Transverse colon (tissue), 4 donors: Measurements from ENCODE around the gene SCRT2. TPM values are rescaled to one million over a fixed set of nuclear protein-coding genes. Genes with fewer than 3 reads are reported as not detected.

Experiments used
- DNase-seq: peaks from one replicate; pipeline ENCODE4 v3.0.0-alpha.2; 2019
- H3K27ac ChIP-seq, 4 donors: fragments of 200-600 bp; sonication (generic); 2 replicates each; pipeline ENCODE4 v1.5.1; 2016 to 2018; ENCODE audit warnings: inconsistent platforms in 4 of 4
- H3K27me3 ChIP-seq: fragments of 200-600 bp; sonication (generic); 2 replicates; pipeline ENCODE4 v1.5.1; 2017; ENCODE audit warnings: inconsistent platforms
- H3K36me3 ChIP-seq, 4 donors: fragments of 200-600 bp; sonication (generic); 2 replicates each; pipeline ENCODE4 v1.5.1; 2017 to 2019; ENCODE audit warnings: inconsistent platforms in 4 of 4
- H3K4me1 ChIP-seq, 4 donors: fragments of 200-600 bp; sonication (generic); 2 replicates each; pipeline ENCODE4 v1.5.1; 2017 to 2020; ENCODE audit warnings: inconsistent platforms in 4 of 4
- H3K4me3 ChIP-seq, 4 donors: fragments of 200-600 bp; sonication (generic); 1 replicate in 1 of 4; 2 replicates in 3 of 4; pipeline versions ENCODE4 v1.5.1 to v1.6.1; 2017 to 2019; ENCODE audit warnings: inconsistent platforms in 4 of 4
- H3K9me3 ChIP-seq, 2 donors: fragments of 200-600 bp; sonication (generic); 2 replicates each; pipeline ENCODE4 v1.5.1; 2017 to 2019; ENCODE audit warnings: inconsistent platforms in 2 of 2
- CTCF ChIP-seq, 5 experiments: fragments of 200-600 bp in 3 of 5; fragments of 450-650 bp in 2 of 5; sonication (generic) in 3 of 5; IDR thresholded peaks; 1 replicate in 2 of 5; 2 replicates in 3 of 5; pipeline ENCODE4 v1.5.1; 2016 to 2017; ENCODE audit warnings: antibody characterized with exemption in 5 of 5, inconsistent platforms in 3 of 5, mild to moderate bottlenecking in 2 of 5, moderate library complexity in 1 of 5
- EP300 ChIP-seq: sonication (generic); formaldehyde crosslinking; IDR thresholded peaks from one replicate; pipeline ENCODE4 v1.6.1; 2017; ENCODE audit warnings: antibody characterized with exemption, low read depth
- POLR2A ChIP-seq: fragments of 450-650 bp; IDR thresholded peaks from one replicate; pipeline ENCODE4 v1.6.1; 2016; ENCODE audit warnings: antibody characterized with exemption, mild to moderate bottlenecking, moderate library complexity
- POLR2AphosphoS5 ChIP-seq, 3 donors: sonication (generic); formaldehyde crosslinking; IDR thresholded peaks; one replicate each; pipeline ENCODE4 v1.6.1; 2016; ENCODE audit warnings: antibody characterized with exemption in 3 of 3
- WGBS, 2 donors: methylation state at CpG; one replicate each; pipeline ENCODE4 v1.1.5; 2018; ENCODE audit warnings: low coverage in 1 of 2; 5-methylcytosine and 5-hydroxymethylcytosine counted together
- in situ Hi-C, 4 donors: fragments of 200-750 bp; cut with MboI; loops; one replicate each; pipeline versions ENCODE4 v1.15.0 to v1.15.1; 2017; ENCODE audit warnings: low sequenced_read_pairs in 3 of 4, low pct_ligation_motif_present in 1 of 4, low pct_unique_long_range_greater_than_20kb in 1 of 4
- intact Hi-C: fragments of 100-400 bp; cut with DNase I; formaldehyde crosslinking; loops from one replicate; pipeline ENCODE4 v1.15.1; 2023; ENCODE audit warnings: low total_unique reads
- total RNA-seq, 4 donors: library from RNA; depleted of rRNA; stranded (reverse); fragments of >200 nt; gene quantifications; one replicate each; pipeline ENCODE4 v1.1.0, GENCODE V29; 2016

Gene SCRT2
- total RNA-seq, 4 donors from 2014 or later, result not detected

GRCh38 chr20:671252-672030 lies 4.2 kb downstream of the SCRT2 start:
- DNase-seq, result no peak
- no peaks in the 10 kb centered on the region for H3K9me3 ChIP-seq
- in situ Hi-C loops, result no loop called here
- H3K27ac ChIP-seq, result no peak overlapping the region
- H3K36me3 ChIP-seq, result no peaks in the 10 kb centered on the region
- 46% methylated on average over 9 of the region's 9 CpGs; no CpG with 5 or more reads in 1 of the 2 donors for WGBS, 2 donors
- H3K4me3 ChIP-seq, result no peak overlapping the region
- TF ChIP-seq POLR2AphosphoS5 (IDR thresholded peaks at IDR 0.05), result no peak
- no peak for TF ChIP-seq CTCF (IDR thresholded peaks at IDR 0.05)
- no peak for TF ChIP-seq POLR2A
- TF ChIP-seq EP300, result no peak
- peaks cover 84% of the 10 kb centered on the region for H3K27me3 ChIP-seq
- peaks cover 0 to 14% (median 13%) of the 10 kb centered on the region in 4 donors for H3K4me1 ChIP-seq
- intact Hi-C loops, result no loop called here

GRCh38 chr20:669573-669972 lies 6.0 kb downstream of the SCRT2 start:
- Histone ChIP-seq H3K9me3 (no peaks in the 10 kb centered on the region), H3K27me3 (peaks cover 86% of the 10 kb centered on the region), H3K4me3 (no peak overlapping the region), H3K36me3 (no peaks in the 10 kb centered on the region), H3K4me1 (no peaks in the 10 kb centered on the region), H3K27ac (no peak overlapping the region)
- no peak for TF ChIP-seq EP300
- TF ChIP-seq POLR2A, result no peak
- no peak for TF ChIP-seq CTCF (IDR thresholded peaks at IDR 0.05)
- TF ChIP-seq POLR2AphosphoS5 (IDR thresholded peaks at IDR 0.05), result no peak
- intact Hi-C loops (no loop called here), in situ Hi-C loops (no loop called here)
- no peak for DNase-seq
- 74% methylated on average over 7 of the region's 7 CpGs; no CpG with 5 or more reads in 1 of the 2 donors for WGBS, 2 donors

- no peaks in the 10 kb centered on the region for H3K9me3 ChIP-seq
- H3K36me3 ChIP-seq, result no peaks in the 10 kb centered on the region
- 71% methylated on average over 3 of the region's 3 CpGs; no CpG with 5 or more reads in 1 of the 2 donors for WGBS, 2 donors
- H3K4me3 ChIP-seq, result no peak overlapping the region
- no peak overlapping the region for H3K27ac ChIP-seq
- TF ChIP-seq CTCF (IDR thresholded peaks at IDR 0.05), result no peak
- TF ChIP-seq EP300, result no peak
- no peak for TF ChIP-seq POLR2A
- TF ChIP-seq POLR2AphosphoS5 (IDR thresholded peaks at IDR 0.05), result no peak
- no peaks in the 10 kb centered on the region for H3K4me1 ChIP-seq
- in situ Hi-C loops (no loop called here), intact Hi-C loops (no loop called here)
- peaks cover 85% of the 10 kb centered on the region for H3K27me3 ChIP-seq
- no peak for DNase-seq
Measured at GRCh38 chr20:668638-669037, 7.0 kb downstream of the SCRT2 start.

GRCh38 chr20:668050-668449 lies 7.6 kb downstream of the SCRT2 start:
- Histone ChIP-seq H3K27ac (no peak overlapping the region), H3K9me3 (no peaks in the 10 kb centered on the region), H3K36me3 (no peaks in the 10 kb centered on the region), H3K27me3 (peaks cover 85% of the 10 kb centered on the region), H3K4me3 (no peak overlapping the region), H3K4me1 (no peaks in the 10 kb centered on the region)
- in situ Hi-C loops, result no loop called here
- intact Hi-C loops, result no loop called here
- no peak for DNase-seq
- TF ChIP-seq EP300 (no peak), POLR2AphosphoS5 (IDR thresholded peaks at IDR 0.05) (no peak), POLR2A (no peak), CTCF (IDR thresholded peaks at IDR 0.05) (no peak)
